Bronchial epithelial cell (primary cell): ENCODE results near the gene VPS4B. TPM values are rescaled to one million over a fixed set of nuclear protein-coding genes. Genes with fewer than 3 reads are reported as not detected.
A peak's percentile ranks its signal among the peaks of the same experiment; 100 is the strongest.
"Not testable (repeated sequence)": the region's sequence is repeated elsewhere in the genome, so short reads cannot be mapped to it uniquely, and the experiment has no call there.

Experiments used
- DNase-seq: peaks from one replicate; pipeline ENCODE4 v3.0.0-alpha.2; 2010; ENCODE audit warnings: low read depth
- FAIRE-seq: peaks from 2 replicates; lab custom pipeline; 2011; peaks lifted over from hg19 to GRCh38; lab: Jason Lieb, UNC
- H3K27me3 ChIP-seq: 2 replicates; pipeline ENCODE4 v1.5.1; 2011; ENCODE audit warnings: low read length; ENCODE audit not compliant: control insufficient read depth, insufficient read depth
- H3K36me3 ChIP-seq: 2 replicates; pipeline ENCODE4 v1.5.1; 2011; ENCODE audit warnings: low read length; ENCODE audit not compliant: control insufficient read depth, insufficient read depth
- H3K4me3 ChIP-seq: 2 replicates; pipeline ENCODE4 v1.5.1; 2011; ENCODE audit warnings: mild to moderate bottlenecking, low read depth, low read length, control low read depth
- CTCF ChIP-seq: IDR thresholded peaks from 2 replicates; pipeline ENCODE4 v1.5.1; 2011; ENCODE audit warnings: mild to moderate bottlenecking, moderate library complexity, low read length, control low read depth, inconsistent platforms; ENCODE audit not compliant: insufficient read depth, severe bottlenecking
- total RNA-seq: library from RNA; depleted of rRNA; stranded (reverse); fragments of >200 nt; gene quantifications from 2 replicates; pipeline ENCODE4 v1.2.1, GENCODE V29; 2014

The VPS4B gene
- total RNA-seq, 1 donor from 2014 or later: 120 TPM

- Histone ChIP-seq H3K36me3 (peaks cover 2% of the 10 kb centered on the region), H3K27me3 (no peaks in the 10 kb centered on the region), H3K4me3 (peak within 1 kb of the TSS; percentile 90)
- FAIRE-seq: no peak
- peak; percentile 93 for DNase-seq
- no peak for TF ChIP-seq CTCF
Measured at GRCh38 chr18:63367053-63367953, 55.0 kb downstream of the VPS4B start, which contains the start of gene KDSR. TSS of gene KDSR (minus strand) at chr18:63367206. CDS start at chr18:63367118, 88 bp downstream.

GRCh38 chr18:63366213-63367052 is 55.8 kb downstream of the VPS4B start:
- Histone ChIP-seq H3K36me3 (peaks cover 5% of the 10 kb centered on the region), H3K4me3 (peak overlapping the region; percentile 90), H3K27me3 (no peaks in the 10 kb centered on the region)
- FAIRE-seq (no peak), DNase-seq (peak; percentile 65)
- no peak for TF ChIP-seq CTCF

- FAIRE-seq: no peak
- H3K4me3 ChIP-seq: peak overlapping the region; percentile 90
- TF ChIP-seq CTCF: no peak
- DNase-seq: no peak
- H3K36me3 ChIP-seq: peaks cover 5% of the 10 kb centered on the region
- no peaks in the 10 kb centered on the region for H3K27me3 ChIP-seq
Measured at GRCh38 chr18:63365876-63366212, 56.4 kb downstream of the VPS4B start.

GRCh38 chr18:63363951-63364350 is 58.3 kb downstream of the VPS4B start:
- Histone ChIP-seq H3K36me3 (peaks cover 8% of the 10 kb centered on the region), H3K27me3 (no peaks in the 10 kb centered on the region), H3K4me3 (no peak overlapping the region)
- TF ChIP-seq CTCF: no peak
- DNase-seq (no peak), FAIRE-seq (no peak)

- FAIRE-seq, DNase-seq, H3K4me3 ChIP-seq, H3K27me3 ChIP-seq, H3K36me3 ChIP-seq: not testable (repeated sequence)
Measured at GRCh38 chr18:63363420-63363819, 58.9 kb downstream of the VPS4B start.

- DNase-seq: peak; percentile 55
- no peaks in the 10 kb centered on the region for H3K27me3 ChIP-seq
- peaks cover 16% of the 10 kb centered on the region for H3K36me3 ChIP-seq
- H3K4me3 ChIP-seq: no peak overlapping the region
- no peak for TF ChIP-seq CTCF
- FAIRE-seq: no peak
Measured at GRCh38 chr18:63356272-63356896, 65.9 kb downstream of the VPS4B start.
